CD1c-positive myeloid dendritic cell (primary cell): ENCODE data around the gene FBXO28.

Experiments used
- DNase-seq: peaks from one replicate; pipeline ENCODE4 v3.0.0-alpha.2; 2016; ENCODE audit errors: extremely low spot score

Gene FBXO28

GRCh38 chr1:224095867-224096266 lies 18.0 kb upstream of the FBXO28 start:
- DNase-seq: no peak

- no peak for DNase-seq
Observed at GRCh38 chr1:224096773-224097172, 17.1 kb upstream of the FBXO28 start.

- DNase-seq: no peak
Observed at GRCh38 chr1:224098007-224098406, 15.9 kb upstream of the FBXO28 start.

- peak; percentile 13 for DNase-seq
Observed at GRCh38 chr1:224106568-224107281, 7.2 kb upstream of the FBXO28 start.

- DNase-seq: no peak
Observed at GRCh38 chr1:224107282-224107625, 6.7 kb upstream of the FBXO28 start.

GRCh38 chr1:224108991-224109390 lies 4.9 kb upstream of the FBXO28 start:
- DNase-seq: no peak

GRCh38 chr1:224109981-224110380 lies 3.9 kb upstream of the FBXO28 start:
- DNase-seq: no peak

- DNase-seq: no peak
Observed at GRCh38 chr1:224113005-224113404, 906 bp upstream of the FBXO28 start.

GRCh38 chr1:224113545-224113917 lies 380 bp upstream of the FBXO28 start:
- DNase-seq: no peak

- DNase-seq: peak; percentile 21
Observed at GRCh38 chr1:224114787-224115175, 870 bp downstream of the FBXO28 start.

GRCh38 chr1:224116131-224116530 lies 2.2 kb downstream of the FBXO28 start:
- DNase-seq: peak; percentile 68

- no peak for DNase-seq
Observed at GRCh38 chr1:224118688-224119087, 4.8 kb downstream of the FBXO28 start.

GRCh38 chr1:224123136-224123535 lies 9.2 kb downstream of the FBXO28 start:
- no peak for DNase-seq

GRCh38 chr1:224124220-224124619 lies 10.3 kb downstream of the FBXO28 start:
- DNase-seq: no peak

GRCh38 chr1:224127925-224128819 lies 14.3 kb downstream of the FBXO28 start:
- DNase-seq: no peak

- DNase-seq: no peak
Observed at GRCh38 chr1:224131253-224131652, 17.3 kb downstream of the FBXO28 start.

- DNase-seq: no peak
Observed at GRCh38 chr1:224132901-224133300, 19.0 kb downstream of the FBXO28 start.

- no peak for DNase-seq
Observed at GRCh38 chr1:224133741-224134299, 19.9 kb downstream of the FBXO28 start.

- no peak for DNase-seq
Observed at GRCh38 chr1:224137518-224137917, 23.6 kb downstream of the FBXO28 start.

GRCh38 chr1:224138198-224138597 lies 24.3 kb downstream of the FBXO28 start:
- no peak for DNase-seq

GRCh38 chr1:224141693-224142092 lies 27.8 kb downstream of the FBXO28 start:
- DNase-seq: no peak

GRCh38 chr1:224149709-224150108 lies 35.8 kb downstream of the FBXO28 start:
- no peak for DNase-seq

- DNase-seq: no peak
Observed at GRCh38 chr1:224151117-224151516, 37.2 kb downstream of the FBXO28 start.
